NCI-H2196 (cell line): Measurements from ENCODE around the gene ADAMTS1.

Source experiments
- DNase-seq: peaks from one replicate; lab custom pipeline; 2025; ENCODE audit not compliant: unreplicated experiment; lab: John Stamatoyannopoulos, UW

Gene ADAMTS1

GRCh38 chr21:26814386-26814785 is 30.8 kb downstream of the ADAMTS1 start:
- DNase-seq, result no peak

- DNase-seq, result no peak
Observed at GRCh38 chr21:26813426-26813998, 31.7 kb downstream of the ADAMTS1 start.

DNA sequence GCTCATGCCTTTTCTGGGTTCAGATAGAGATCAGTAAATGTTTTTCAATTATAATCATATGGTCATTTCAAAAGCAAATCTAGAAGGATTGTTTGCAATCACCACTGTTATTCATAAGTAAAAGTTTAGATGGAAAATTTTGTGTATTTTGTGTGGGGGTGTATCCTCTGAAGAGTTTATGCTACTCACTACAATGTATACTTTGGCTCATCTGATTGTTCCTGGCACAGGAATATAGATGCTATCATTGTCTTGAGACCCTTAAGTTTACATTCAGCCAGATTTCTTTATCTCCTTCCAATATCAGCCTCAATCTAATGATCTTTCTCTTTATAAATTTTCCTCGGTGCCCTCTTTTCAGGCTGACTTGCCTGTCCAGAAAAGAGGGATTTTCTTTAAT is 33.0 kb downstream of the ADAMTS1 start:
- no peak for DNase-seq

DNA sequence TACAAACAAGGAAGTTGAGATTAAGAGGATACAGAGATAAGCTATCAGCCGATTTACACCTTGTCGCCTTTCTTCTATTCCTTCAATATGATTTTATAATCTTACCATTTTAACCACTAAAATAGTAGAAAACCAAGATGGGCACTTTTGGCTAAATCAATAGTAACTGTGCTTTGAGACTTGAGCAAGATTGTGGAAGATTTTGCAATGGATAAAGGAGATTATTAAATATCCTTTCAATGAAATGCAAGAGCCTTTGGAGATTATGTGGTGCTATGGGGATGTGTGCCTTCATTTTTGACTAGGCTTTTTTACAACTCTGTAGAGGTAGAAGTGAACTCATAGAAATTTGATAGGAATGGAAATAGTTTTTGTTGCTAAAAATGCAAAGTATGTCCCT is 33.7 kb downstream of the ADAMTS1 start:
- DNase-seq, result no peak

DNA sequence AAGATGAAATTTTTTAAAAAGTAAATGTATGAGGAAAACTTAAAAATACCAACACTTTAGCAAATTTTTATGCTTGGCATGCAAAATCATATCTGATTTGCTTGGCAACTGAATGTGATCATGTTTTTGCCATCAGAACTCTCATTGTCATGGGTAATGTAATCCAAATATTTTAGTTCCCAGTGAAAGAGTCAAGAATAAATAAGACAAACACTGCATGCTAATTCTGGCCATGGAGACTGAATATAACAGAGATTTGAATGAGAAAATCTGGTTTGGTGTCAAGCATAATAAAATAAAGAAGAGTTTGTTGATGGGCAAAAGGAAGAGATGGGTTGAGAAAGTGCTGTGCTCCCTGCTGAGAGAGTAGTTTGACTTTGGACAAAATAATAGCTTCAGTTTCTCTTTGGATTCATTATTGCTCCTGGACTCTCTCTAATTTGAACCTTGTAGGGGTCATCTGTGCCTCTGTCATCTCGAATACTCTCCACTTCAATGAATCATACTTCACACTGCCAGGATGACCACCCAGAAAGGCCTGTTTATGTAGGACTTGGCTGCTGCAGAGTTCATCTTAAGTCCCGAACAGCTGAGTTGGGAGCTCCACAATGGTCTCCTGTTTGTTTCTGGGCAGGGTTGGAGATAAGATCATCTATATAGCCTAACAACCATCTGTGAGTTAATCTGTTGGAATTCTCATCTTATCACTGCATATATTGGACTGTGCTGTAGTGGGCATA is 34.4 kb downstream of the ADAMTS1 start:
- DNase-seq, result no peak

DNA sequence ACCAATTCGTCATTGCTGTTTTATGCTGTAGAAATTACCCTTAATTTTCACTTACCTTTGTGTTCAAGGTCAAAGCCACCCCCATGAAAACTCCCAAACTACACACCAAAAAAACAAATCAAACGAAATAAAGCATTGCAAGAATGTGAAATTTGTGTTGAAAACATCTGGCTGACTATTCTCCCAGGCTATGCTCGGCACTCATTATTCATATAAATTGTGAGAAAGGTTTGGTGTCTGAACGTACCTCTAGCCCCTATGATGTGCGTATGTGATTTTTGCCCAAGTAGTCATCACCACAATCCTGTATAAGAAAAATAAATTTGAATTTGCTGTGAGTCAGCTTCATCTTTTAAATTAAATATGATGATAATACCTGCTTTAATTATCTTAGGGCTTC is 34.9 kb downstream of the ADAMTS1 start:
- DNase-seq, result no peak

DNA sequence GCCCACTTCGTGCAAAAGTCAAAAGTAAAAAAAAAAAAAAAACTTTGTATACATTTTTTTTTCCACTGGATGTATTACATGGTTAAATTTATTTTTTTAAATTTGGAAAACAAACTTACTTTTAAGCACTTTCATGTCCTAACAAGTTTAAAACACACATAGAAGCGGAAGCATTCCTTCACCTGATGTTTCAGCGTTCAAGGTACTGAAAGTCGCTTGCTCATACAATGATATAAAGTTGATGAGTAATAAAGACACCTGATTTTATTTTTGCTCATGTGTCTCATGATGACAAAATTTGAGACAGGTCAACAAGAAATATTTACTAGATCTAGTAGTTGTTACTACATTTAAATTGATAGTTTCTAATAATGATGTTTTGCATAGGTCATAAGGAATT is 35.5 kb downstream of the ADAMTS1 start:
- no peak for DNase-seq

DNA sequence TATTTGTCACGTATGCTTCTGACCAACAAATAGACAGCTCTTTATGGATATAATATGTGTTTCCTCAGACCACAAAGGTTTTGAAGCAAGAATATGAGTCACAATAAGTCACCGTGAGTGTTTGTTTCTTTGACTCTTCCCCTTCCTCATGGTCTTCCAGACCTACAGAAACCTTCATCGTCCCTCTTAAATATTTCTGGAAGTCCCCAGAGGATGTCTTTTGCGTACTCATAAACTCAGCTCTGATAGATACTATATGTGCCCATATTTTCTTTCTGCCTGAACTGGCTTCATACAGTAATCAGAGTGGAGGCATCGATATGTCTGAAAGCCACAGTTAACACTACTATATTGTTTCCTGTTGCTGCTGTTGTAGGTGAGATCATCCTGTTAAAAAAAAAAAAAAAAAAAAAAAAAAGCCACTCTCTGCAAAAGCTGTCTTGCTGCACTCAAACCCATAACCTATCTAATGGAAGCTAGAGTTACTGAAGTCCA is 38.4 kb downstream of the ADAMTS1 start:
- DNase-seq, result no peak

DNA sequence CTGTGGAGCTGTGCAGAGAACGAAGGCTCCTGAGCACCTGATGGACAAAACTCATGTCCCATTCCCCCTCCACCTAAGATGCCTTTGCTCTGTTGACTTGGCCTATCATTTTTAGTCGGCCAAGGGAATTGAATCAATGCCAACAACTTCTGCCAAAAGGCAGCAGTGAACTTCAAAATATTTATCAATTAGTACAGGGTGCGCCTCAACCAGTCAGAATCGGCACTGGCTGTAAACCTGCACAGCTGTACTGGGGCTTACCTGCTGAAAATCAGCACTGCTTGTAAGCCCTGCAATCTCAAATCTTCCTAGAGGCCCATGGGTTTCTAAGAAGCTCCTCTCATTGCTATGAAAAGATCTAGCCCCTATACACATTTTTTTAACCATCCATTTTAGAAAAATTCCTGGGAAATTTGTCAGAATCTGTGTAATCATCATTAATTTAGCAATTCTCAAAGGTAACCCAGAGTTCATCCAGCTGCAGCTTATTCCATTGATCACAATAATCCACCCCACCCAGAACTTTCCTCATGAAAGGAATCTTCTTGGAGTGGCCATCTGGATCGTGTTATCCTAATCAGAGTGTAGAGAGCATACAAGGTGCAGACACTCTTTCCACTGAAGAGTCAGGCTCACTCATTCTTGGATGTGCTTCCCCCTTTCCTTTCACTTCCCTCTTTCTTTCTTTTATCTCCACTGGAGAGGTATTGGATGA is 40.2 kb downstream of the ADAMTS1 start:
- DNase-seq, result no peak

- DNase-seq, result no peak
Observed at GRCh38 chr21:26801498-26801897, 43.7 kb downstream of the ADAMTS1 start.

GRCh38 chr21:26800970-26801431 is 44.2 kb downstream of the ADAMTS1 start:
- DNase-seq, result no peak

GRCh38 chr21:26800455-26800854 is 44.8 kb downstream of the ADAMTS1 start:
- DNase-seq, result no peak

DNA sequence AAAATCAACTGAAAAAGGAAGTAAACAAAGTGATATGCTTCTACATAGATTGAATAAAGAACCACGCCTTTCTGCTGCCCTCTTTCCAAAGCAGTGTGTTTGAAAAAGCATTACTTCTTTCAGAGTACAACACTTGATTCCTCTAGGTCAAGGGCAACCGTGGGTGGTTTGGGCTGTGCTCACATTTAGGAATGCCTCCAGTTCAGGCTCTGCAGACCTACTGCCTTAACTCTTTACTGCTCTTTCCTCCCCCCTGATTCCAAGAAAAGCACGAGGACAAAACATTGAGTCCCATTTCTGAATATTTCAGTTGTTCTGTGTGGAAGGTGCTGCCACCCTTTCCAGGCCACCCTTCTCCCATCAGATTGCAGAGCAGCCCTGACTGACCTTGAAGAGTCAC is 45.2 kb downstream of the ADAMTS1 start:
- no peak for DNase-seq

DNA sequence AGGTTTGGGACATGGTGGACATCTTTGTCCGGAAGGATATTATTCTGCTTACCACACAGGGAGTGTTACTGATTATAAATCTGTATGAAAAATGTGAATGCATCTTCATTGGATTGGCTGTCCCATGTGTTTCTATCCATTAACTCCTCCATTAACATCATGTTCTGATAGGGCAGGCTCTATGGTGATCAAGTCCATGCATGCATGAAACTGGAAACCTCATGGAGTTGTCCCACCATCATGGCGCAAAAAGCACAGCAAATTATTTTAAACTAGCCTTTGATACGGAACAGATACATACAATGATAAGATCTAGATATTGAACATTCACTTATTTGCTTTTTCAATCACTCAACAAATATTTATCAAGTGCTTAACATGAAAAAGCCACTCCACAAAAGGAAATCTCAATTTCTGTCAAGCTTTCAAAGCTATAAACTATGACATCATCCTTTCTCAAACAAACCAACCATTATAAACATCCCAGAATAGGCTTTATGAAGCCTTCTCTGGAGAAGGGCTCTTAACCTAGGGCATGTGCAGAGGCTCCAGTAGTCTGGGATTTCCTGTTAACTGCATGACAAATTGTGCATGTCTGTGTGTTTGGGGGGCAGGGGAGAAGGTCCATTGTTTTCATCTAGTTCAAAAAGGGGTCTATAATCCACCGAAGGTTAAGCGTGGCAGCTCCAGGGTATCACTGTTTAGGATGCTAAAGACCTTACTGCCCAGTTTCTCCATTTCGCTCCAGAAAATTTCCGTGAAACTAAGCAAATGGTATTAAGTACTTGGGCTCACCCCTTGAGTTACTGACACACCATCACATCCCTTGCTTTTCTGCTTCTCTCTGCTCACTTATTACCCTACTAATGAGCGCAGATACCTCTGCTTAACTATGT is 46.1 kb downstream of the ADAMTS1 start:
- DNase-seq, result peak; percentile 16

DNA sequence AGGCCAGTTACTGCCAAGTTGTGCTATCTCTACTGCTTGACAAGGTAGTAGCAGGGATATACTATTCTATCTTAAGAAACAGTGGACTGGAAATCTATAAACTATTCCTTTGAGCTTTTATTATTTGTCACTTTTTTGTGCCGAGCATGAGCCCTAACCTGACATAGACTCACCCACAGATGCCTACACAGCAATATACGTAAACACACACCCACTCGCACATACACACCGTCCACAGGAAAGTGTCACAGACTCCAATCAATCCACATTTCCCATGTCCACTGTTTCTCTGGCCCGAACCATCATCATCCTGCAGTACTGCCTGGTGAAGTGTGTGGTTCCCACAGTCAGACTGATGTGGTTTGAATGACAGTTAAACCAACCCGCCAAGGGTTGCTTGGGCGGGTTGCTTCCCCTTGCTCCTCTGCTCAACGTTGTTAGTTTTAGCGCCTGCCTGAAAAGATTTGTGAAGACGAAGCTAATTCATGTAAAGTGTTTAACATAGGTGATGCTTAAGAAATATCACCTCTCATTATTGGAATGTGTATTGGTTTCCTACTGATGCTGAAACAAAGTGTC is 47.2 kb downstream of the ADAMTS1 start:
- DNase-seq, result no peak

DNA sequence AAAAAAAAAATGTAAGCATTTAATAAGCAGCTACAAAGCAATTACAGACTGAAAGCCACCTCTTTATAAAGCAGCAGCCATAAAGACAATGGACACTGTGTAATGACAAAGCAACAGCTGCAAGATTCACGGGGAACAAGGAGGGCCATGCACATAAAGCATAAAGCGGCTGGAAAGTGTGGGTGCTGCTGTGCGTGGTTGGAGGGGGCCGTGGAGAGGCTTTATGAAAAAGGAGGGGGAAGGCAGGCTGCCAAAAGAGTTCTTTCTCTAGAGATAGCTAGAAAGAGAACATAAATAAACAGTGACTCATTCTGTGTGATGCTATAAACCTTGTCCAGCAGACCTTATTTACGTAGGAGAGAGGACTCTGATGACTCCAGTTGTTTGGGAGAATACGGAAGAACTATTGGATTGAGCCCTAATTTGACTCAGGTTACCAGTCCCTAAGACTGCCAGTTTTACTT is 49.3 kb downstream of the ADAMTS1 start:
- DNase-seq, result no peak

- no peak for DNase-seq
Observed at GRCh38 chr21:26795412-26795805, 49.8 kb downstream of the ADAMTS1 start.

- no peak for DNase-seq
Observed at GRCh38 chr21:26794597-26795411, 50.4 kb downstream of the ADAMTS1 start.

- no peak for DNase-seq
Observed at GRCh38 chr21:26790296-26790695, 54.9 kb downstream of the ADAMTS1 start.

DNA sequence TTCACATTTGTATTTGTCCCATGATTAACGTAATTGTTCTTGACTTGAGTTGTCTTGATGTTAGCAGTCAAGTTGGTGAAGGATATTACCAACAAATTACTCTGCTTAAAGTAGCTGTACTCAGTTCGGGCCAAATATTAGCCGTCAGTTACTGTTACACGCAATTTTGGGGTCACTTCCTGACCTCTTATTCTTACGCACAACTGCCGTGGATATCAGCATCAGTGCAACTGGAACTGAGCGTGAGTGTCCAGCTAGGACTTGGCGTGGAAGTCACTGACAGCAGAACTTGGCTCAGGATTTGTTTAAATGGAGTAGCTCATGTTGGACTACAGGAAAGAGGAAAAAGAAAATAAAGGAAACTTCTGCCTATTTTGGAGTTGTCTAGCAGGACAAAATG is 56.4 kb downstream of the ADAMTS1 start:
- DNase-seq, result no peak
